ENCODE measurements around the gene KIR3DL3.
"Not testable (repeated sequence)": the region's sequence is repeated elsewhere in the genome, so short reads cannot be mapped to it uniquely, and the experiment has no call there.

KIR3DL3 gene

GRCh38 chr19:54724142-54724541 lies at the start of gene KIR3DL3:
Gene KIR3DL3 (plus strand): TSS chr19:54724442. CDS start chr19:54724497, 55 bp downstream.
- peaks cover 30% of the 10 kb centered on the region for H3K27me3 Mint-ChIP-seq
- no peak within 1 kb of the TSS for H3K4me3 Mint-ChIP-seq
- no peaks in the 10 kb centered on the region for H3K36me3 Mint-ChIP-seq (ENCODE audit: low read depth)
- peaks cover 28% of the 10 kb centered on the region for H3K9me3 Mint-ChIP-seq
- H3K27ac Mint-ChIP-seq: no peak within 1 kb of the TSS
- peaks cover 3% of the 10 kb centered on the region for H3K4me1 Mint-ChIP-seq (ENCODE audit: low read depth)
- intact Hi-C loops (cut with micrococcal nuclease): no loop called here

- not testable (repeated sequence) for H3K27ac Mint-ChIP-seq; H3K9me3 Mint-ChIP-seq; H3K4me3 Mint-ChIP-seq; H3K36me3 Mint-ChIP-seq (ENCODE audit: low read depth)
- Mint-ChIP-seq H3K4me1 (ENCODE audit: low read depth) (peaks cover 23% of the 10 kb centered on the region), H3K27me3 (peaks cover 38% of the 10 kb centered on the region)
- intact Hi-C loops (cut with micrococcal nuclease): loop anchor here (1.0 to 10.0 kb wide), 4 partner anchors 23 to 198 kb away; partner anchors contain the start of gene FCAR
Measured at GRCh38 chr19:54676210-54676834, 47.9 kb upstream of the KIR3DL3 start.

GRCh38 chr19:54677217-54677616 lies 47.0 kb upstream of the KIR3DL3 start:
- Mint-ChIP-seq H3K4me3 (no peak overlapping the region), H3K27ac (no peak overlapping the region), H3K9me3 (no peaks in the 10 kb centered on the region), H3K4me1 (ENCODE audit: low read depth) (peaks cover 18% of the 10 kb centered on the region), H3K36me3 (ENCODE audit: low read depth) (no peaks in the 10 kb centered on the region), H3K27me3 (peaks cover 43% of the 10 kb centered on the region)
- intact Hi-C loops (cut with micrococcal nuclease): loop anchor here (2.0 to 10.0 kb wide), 3 partner anchors 76 to 198 kb away; partner anchors contain the start of gene FCAR

- intact Hi-C loops (cut with micrococcal nuclease); H3K4me3 Mint-ChIP-seq; H3K27ac Mint-ChIP-seq; H3K9me3 Mint-ChIP-seq; H3K4me1 Mint-ChIP-seq (ENCODE audit: low read depth); H3K36me3 Mint-ChIP-seq (ENCODE audit: low read depth): not testable (repeated sequence)
- peaks cover 59% of the 10 kb centered on the region for H3K27me3 Mint-ChIP-seq
Measured at GRCh38 chr19:54681596-54681995, 42.6 kb upstream of the KIR3DL3 start.

- Mint-ChIP-seq H3K27ac (no peak overlapping the region), H3K4me3 (no peak overlapping the region), H3K36me3 (ENCODE audit: low read depth) (no peaks in the 10 kb centered on the region), H3K27me3 (peaks cover 57% of the 10 kb centered on the region), H3K9me3 (no peaks in the 10 kb centered on the region), H3K4me1 (ENCODE audit: low read depth) (peaks cover 8% of the 10 kb centered on the region)
- intact Hi-C loops (cut with micrococcal nuclease): no loop called here
Measured at GRCh38 chr19:54682306-54682856, 41.9 kb upstream of the KIR3DL3 start.

GRCh38 chr19:54684527-54684926 lies 39.7 kb upstream of the KIR3DL3 start:
- Mint-ChIP-seq H3K27ac (no peak overlapping the region), H3K36me3 (ENCODE audit: low read depth) (no peaks in the 10 kb centered on the region), H3K27me3 (peaks cover 53% of the 10 kb centered on the region)

GRCh38 chr19:54691582-54692297 lies 32.5 kb upstream of the KIR3DL3 start:
- Mint-ChIP-seq H3K9me3 (no peaks in the 10 kb centered on the region), H3K27ac (no peak overlapping the region), H3K36me3 (ENCODE audit: low read depth) (no peaks in the 10 kb centered on the region), H3K4me1 (ENCODE audit: low read depth) (peaks cover 39% of the 10 kb centered on the region), H3K27me3 (peaks cover 30% of the 10 kb centered on the region), H3K4me3 (no peak overlapping the region)
- intact Hi-C loops (cut with micrococcal nuclease): no loop called here

More at GRCh38 chr19:54684527-54684926, 39.7 kb upstream of the KIR3DL3 start:
- Mint-ChIP-seq H3K9me3 (no peaks in the 10 kb centered on the region), H3K4me1 (ENCODE audit: low read depth) (peaks cover 8% of the 10 kb centered on the region), H3K4me3 (no peak overlapping the region)
- intact Hi-C loops (cut with micrococcal nuclease): no loop called here

- Mint-ChIP-seq H3K4me1 (ENCODE audit: low read depth) (peaks cover 40% of the 10 kb centered on the region), H3K27ac (no peak overlapping the region), H3K4me3 (no peak overlapping the region), H3K9me3 (no peaks in the 10 kb centered on the region), H3K27me3 (peaks cover 26% of the 10 kb centered on the region), H3K36me3 (ENCODE audit: low read depth) (no peaks in the 10 kb centered on the region)
- intact Hi-C loops (cut with micrococcal nuclease): no loop called here
Measured at GRCh38 chr19:54692298-54692615, 32.0 kb upstream of the KIR3DL3 start.

- Mint-ChIP-seq H3K27ac (no peak overlapping the region), H3K9me3 (no peaks in the 10 kb centered on the region), H3K4me1 (ENCODE audit: low read depth) (peaks cover 46% of the 10 kb centered on the region), H3K36me3 (ENCODE audit: low read depth) (peaks cover 6% of the 10 kb centered on the region), H3K4me3 (no peak overlapping the region), H3K27me3 (peaks cover 20% of the 10 kb centered on the region)
- intact Hi-C loops (cut with micrococcal nuclease): no loop called here
Measured at GRCh38 chr19:54694648-54695047, 29.6 kb upstream of the KIR3DL3 start.

- H3K36me3 Mint-ChIP-seq (ENCODE audit: low read depth): peaks cover 6% of the 10 kb centered on the region
- intact Hi-C loops (cut with micrococcal nuclease): no loop called here
- no peaks in the 10 kb centered on the region for H3K9me3 Mint-ChIP-seq
- peaks cover 18% of the 10 kb centered on the region for H3K27me3 Mint-ChIP-seq
- peak overlapping the region; percentile 64 for H3K4me3 Mint-ChIP-seq
- H3K4me1 Mint-ChIP-seq (ENCODE audit: low read depth): peaks cover 46% of the 10 kb centered on the region
- H3K27ac Mint-ChIP-seq: peak overlapping the region; percentile 46
Measured at GRCh38 chr19:54696117-54696548, 28.1 kb upstream of the KIR3DL3 start.

- peaks cover 6% of the 10 kb centered on the region for H3K36me3 Mint-ChIP-seq (ENCODE audit: low read depth)
- intact Hi-C loops (cut with micrococcal nuclease): no loop called here
- no peaks in the 10 kb centered on the region for H3K9me3 Mint-ChIP-seq
- H3K4me1 Mint-ChIP-seq (ENCODE audit: low read depth): peaks cover 41% of the 10 kb centered on the region
- H3K4me3 Mint-ChIP-seq: peak overlapping the region; percentile 64
- peaks cover 20% of the 10 kb centered on the region for H3K27me3 Mint-ChIP-seq
- peak overlapping the region; percentile 46 for H3K27ac Mint-ChIP-seq
Measured at GRCh38 chr19:54696766-54697165, 27.5 kb upstream of the KIR3DL3 start.

GRCh38 chr19:54697716-54698115 lies 26.5 kb upstream of the KIR3DL3 start:
- H3K4me3 Mint-ChIP-seq; H3K36me3 Mint-ChIP-seq (ENCODE audit: low read depth); H3K9me3 Mint-ChIP-seq; intact Hi-C loops (cut with micrococcal nuclease); H3K27ac Mint-ChIP-seq: not testable (repeated sequence)
- peaks cover 34% of the 10 kb centered on the region for H3K4me1 Mint-ChIP-seq (ENCODE audit: low read depth)
- peaks cover 22% of the 10 kb centered on the region for H3K27me3 Mint-ChIP-seq

GRCh38 chr19:54704928-54705327 lies 19.3 kb upstream of the KIR3DL3 start:
- no peak overlapping the region for H3K4me3 Mint-ChIP-seq
- intact Hi-C loops (cut with micrococcal nuclease): no loop called here
- peaks cover 61% of the 10 kb centered on the region for H3K27me3 Mint-ChIP-seq
- peaks cover 5% of the 10 kb centered on the region for H3K4me1 Mint-ChIP-seq (ENCODE audit: low read depth)
- H3K9me3 Mint-ChIP-seq: no peaks in the 10 kb centered on the region
- no peaks in the 10 kb centered on the region for H3K36me3 Mint-ChIP-seq (ENCODE audit: low read depth)
- H3K27ac Mint-ChIP-seq: no peak overlapping the region

GRCh38 chr19:54707962-54708361 lies 16.3 kb upstream of the KIR3DL3 start:
- Mint-ChIP-seq H3K4me3 (no peak overlapping the region), H3K4me1 (ENCODE audit: low read depth) (peaks cover 5% of the 10 kb centered on the region), H3K27ac (no peak overlapping the region), H3K9me3 (no peaks in the 10 kb centered on the region), H3K36me3 (ENCODE audit: low read depth) (no peaks in the 10 kb centered on the region), H3K27me3 (peaks cover 53% of the 10 kb centered on the region)
- intact Hi-C loops (cut with micrococcal nuclease): no loop called here
